HTERT RPE-1 (cell line): Measurements from ENCODE around the gene MYBPC1.
"Not testable (repeated sequence)": the region's sequence is repeated elsewhere in the genome, so short reads cannot be mapped to it uniquely, and the experiment has no call there.

Experiments used
- in situ Hi-C: fragments of 300-500 bp; cut with MboI; formaldehyde crosslinking; loops from 4 replicates; pipeline ENCODE4 v1.14.3; 2020; ENCODE audit warnings: low sequenced_read_pairs

The MYBPC1 gene

DNA sequence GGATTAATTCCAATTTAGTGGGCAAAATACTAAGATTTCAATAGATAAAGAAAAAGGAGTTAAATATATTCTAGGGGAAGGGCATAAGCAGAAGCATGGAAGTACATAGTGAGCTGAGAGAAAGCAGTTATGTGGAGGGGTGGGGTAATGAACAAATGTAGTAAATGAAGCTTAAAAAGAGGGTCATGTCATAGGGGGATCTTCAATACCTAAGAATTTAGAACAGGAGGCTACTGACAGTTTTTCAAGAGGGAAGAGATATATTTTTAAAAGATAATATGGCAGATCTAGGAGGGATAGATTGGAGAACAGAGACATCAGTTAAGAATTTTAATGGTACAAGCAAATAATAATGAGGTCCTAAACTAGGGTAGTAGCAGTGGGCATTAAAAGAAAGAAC is 135.1 kb downstream of the MYBPC1 start:
- in situ Hi-C loops: no loop called here

DNA sequence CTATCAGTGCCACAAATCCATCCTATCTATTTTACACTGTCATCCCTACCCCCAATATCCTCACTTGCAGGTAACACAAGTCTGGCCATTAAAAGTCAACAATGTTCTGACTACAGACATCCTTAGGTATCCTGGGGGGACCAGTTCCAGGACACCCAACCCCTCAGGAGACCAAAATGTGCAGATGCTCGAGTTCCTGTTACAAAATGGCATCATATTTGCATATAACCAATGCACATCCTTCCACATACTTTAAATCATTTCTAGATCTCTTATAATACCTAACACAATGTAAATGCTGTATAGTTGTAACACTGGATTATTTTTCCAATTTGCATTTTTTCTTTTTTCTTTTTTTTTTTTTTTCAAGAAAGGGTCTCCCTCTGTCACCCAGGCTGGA is 137.5 kb downstream of the MYBPC1 start:
- in situ Hi-C loops: no loop called here

DNA sequence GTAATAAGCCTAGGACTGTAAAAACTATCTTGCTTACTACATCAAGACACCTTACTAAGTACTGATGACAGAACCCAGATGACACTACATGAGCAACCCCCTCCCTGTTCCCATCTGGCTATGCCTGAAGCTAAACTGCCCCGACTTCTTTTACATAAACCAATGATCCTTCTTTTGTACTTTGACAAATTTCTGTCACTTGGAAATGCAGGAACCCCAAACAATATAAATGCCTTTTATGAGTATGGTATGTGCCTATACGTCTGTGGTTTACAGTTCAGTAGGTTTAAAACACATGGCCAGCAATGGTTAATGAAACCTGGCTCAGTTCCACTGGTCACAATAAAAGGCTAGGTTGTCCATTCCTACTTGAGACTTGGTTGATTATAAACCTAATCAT is 138.4 kb downstream of the MYBPC1 start:
- in situ Hi-C loops: no loop called here

DNA sequence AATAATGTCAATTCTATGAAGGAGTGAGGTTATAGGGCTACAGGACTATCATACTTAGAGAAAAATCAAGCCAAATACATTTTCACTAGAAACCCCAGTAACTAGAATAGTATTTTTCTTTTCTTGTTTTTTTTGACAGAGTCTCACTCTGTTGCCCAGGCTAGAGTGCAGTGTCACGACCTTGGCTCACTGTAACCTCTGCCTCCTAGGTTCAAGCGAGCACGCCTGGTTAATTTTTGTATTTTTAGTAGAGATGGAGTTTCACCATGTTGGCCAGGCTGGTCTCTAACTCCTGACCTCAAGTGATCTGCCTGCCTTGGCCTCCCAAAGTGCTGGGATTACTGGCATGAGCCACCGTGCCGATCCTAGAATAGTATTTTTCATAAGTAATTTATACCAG is 139.7 kb downstream of the MYBPC1 start:
- in situ Hi-C loops: not testable (repeated sequence)
